Measurements from ENCODE around the gene ART4.

The ART4 gene

GRCh38 chr12:14852880-14853279 is 9.6 kb upstream of the ART4 start:
- intact Hi-C loops (cut with DNase I; ENCODE audit: low total_unique reads) = no loop called here
- TF ChIP-seq, protein P1, sequence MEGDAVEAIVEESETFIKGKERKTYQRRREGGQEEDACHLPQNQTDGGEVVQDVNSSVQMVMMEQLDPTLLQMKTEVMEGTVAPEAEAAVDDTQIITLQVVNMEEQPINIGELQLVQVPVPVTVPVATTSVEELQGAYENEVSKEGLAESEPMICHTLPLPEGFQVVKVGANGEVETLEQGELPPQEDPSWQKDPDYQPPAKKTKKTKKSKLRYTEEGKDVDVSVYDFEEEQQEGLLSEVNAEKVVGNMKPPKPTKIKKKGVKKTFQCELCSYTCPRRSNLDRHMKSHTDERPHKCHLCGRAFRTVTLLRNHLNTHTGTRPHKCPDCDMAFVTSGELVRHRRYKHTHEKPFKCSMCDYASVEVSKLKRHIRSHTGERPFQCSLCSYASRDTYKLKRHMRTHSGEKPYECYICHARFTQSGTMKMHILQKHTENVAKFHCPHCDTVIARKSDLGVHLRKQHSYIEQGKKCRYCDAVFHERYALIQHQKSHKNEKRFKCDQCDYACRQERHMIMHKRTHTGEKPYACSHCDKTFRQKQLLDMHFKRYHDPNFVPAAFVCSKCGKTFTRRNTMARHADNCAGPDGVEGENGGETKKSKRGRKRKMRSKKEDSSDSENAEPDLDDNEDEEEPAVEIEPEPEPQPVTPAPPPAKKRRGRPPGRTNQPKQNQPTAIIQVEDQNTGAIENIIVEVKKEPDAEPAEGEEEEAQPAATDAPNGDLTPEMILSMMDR (IDR thresholded peaks at IDR 0.05) = no peak
- Histone ChIP-seq H3K4me1 (peaks cover 0 to 34% (median 14%) of the 10 kb centered on the region in 4 donors), H3K9me3 (no peaks in the 10 kb centered on the region), H3K4me3 (no peak overlapping the region), H3K36me3 (no peaks in the 10 kb centered on the region), H3K27ac (no peak overlapping the region), H3K27me3 (no peaks in the 10 kb centered on the region)
- no peak for DNase-seq

GRCh38 chr12:14850929-14851663 is 7.8 kb upstream of the ART4 start:
- H3K27me3 ChIP-seq = no peaks in the 10 kb centered on the region
- H3K4me3 ChIP-seq = no peak overlapping the region
- H3K36me3 ChIP-seq = no peaks in the 10 kb centered on the region
- no peak for DNase-seq
- no peaks in the 10 kb centered on the region for H3K9me3 ChIP-seq
- intact Hi-C loops (cut with DNase I; ENCODE audit: low total_unique reads) = no loop called here
- H3K4me1 ChIP-seq = peaks cover 0 to 51% (median 22%) of the 10 kb centered on the region in 4 donors
- TF ChIP-seq, protein P1 (IDR thresholded peaks at IDR 0.05) = no peak
- peak overlapping the region in 1 of 2 donors; percentile 8 for H3K27ac ChIP-seq

- TF ChIP-seq, protein P1 (IDR thresholded peaks at IDR 0.05) = no peak
- intact Hi-C loops (cut with DNase I; ENCODE audit: low total_unique reads) = loop anchor here (5.0 kb wide), 2 partner anchors 38 to 138 kb away; partner anchors contain the start of gene MGP
- Histone ChIP-seq H3K9me3 (no peaks in the 10 kb centered on the region), H3K4me1 (peaks cover 0 to 56% (median 21%) of the 10 kb centered on the region in 4 donors), H3K27me3 (no peaks in the 10 kb centered on the region), H3K36me3 (no peaks in the 10 kb centered on the region), H3K4me3 (no peak overlapping the region), H3K27ac (peak overlapping the region; percentile 46 to 53)
- DNase-seq = no peak
These were observed 6.3 kb upstream of the ART4 start for GRCh38 chr12:14849661-14850060.

DNA sequence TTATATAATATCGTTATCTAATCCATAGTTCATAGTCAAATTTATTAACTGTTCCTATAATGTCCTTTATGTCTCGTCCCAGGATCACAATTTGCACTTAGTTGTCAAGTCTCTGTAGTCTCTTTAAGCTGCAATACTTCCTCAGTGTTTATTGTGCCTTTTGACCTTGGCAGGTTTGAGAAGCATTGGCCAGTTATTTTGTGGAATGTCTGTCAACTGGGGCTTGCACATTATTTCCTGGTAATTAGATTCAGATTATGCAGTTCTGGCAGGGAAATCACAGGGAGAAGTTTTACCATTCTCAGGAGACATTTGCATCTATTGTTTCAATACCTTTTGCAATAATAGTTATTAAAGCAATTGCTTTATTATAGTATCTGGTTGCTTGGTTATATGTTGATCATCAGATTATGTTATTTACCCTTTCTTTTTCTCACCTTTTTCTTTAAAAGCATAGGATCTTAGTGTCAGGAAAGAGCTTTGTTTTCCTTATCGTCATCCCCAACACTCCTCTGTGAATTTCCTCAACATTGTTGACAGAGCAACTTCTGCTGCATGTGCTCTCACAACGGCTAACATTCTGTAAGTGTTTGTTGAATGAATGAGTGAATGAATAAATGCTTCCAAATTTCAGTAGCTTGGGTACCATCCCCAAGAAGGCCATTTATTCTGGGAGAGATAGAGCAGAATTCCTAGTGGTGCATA is 3.7 kb upstream of the ART4 start:
- Histone ChIP-seq H3K36me3 (no peaks in the 10 kb centered on the region), H3K27me3 (no peaks in the 10 kb centered on the region), H3K27ac (peak overlapping the region; percentile 49 to 59), H3K4me1 (peaks cover 0 to 70% (median 27%) of the 10 kb centered on the region in 4 donors), H3K9me3 (no peaks in the 10 kb centered on the region), H3K4me3 (no peak overlapping the region)
- no peak for DNase-seq
- TF ChIP-seq, protein P1 (IDR thresholded peaks at IDR 0.05) = no peak
- intact Hi-C loops (cut with DNase I; ENCODE audit: low total_unique reads) = loop anchor here (5.0 kb wide), 2 partner anchors 40 to 140 kb away; partner anchors contain the start of gene MGP

- intact Hi-C loops (cut with DNase I; ENCODE audit: low total_unique reads) = loop anchor here (5.0 kb wide), 2 partner anchors 41 to 141 kb away; partner anchors contain the start of gene MGP
- Histone ChIP-seq H3K27ac (peak overlapping the region; percentile 49 to 59), H3K27me3 (no peaks in the 10 kb centered on the region), H3K4me3 (no peak overlapping the region), H3K9me3 (no peaks in the 10 kb centered on the region), H3K4me1 (peaks cover 0 to 79% (median 34%) of the 10 kb centered on the region in 4 donors), H3K36me3 (no peaks in the 10 kb centered on the region)
- no peak for DNase-seq
- TF ChIP-seq, protein P1 (IDR thresholded peaks at IDR 0.05) = no peak
These were observed 2.8 kb upstream of the ART4 start for GRCh38 chr12:14846042-14846587.
